OCI-LY1 (cell line): ENCODE measurements around the gene PPP4R3B.

Source experiments
- EZH2 ChIP-seq: fragments of 200-600 bp; sonication (generic), shearing (Covaris generic); IDR thresholded peaks from 2 replicates; pipeline ENCODE4 v1.8.0; 2017; ENCODE audit warnings: borderline replicate concordance, mixed run types, mild to moderate bottlenecking, antibody characterized with exemption, low read length, moderate library complexity, mixed read lengths
- TF ChIP-seq, protein P1 (sequence below): fragments of 200-600 bp; sonication (generic), shearing (Covaris generic); IDR thresholded peaks from 2 replicates; pipeline ENCODE4 v1.5.1; 2017; ENCODE audit warnings: mild to moderate bottlenecking, antibody characterized with exemption, low read length, moderate library complexity, mixed read lengths

DNA sequence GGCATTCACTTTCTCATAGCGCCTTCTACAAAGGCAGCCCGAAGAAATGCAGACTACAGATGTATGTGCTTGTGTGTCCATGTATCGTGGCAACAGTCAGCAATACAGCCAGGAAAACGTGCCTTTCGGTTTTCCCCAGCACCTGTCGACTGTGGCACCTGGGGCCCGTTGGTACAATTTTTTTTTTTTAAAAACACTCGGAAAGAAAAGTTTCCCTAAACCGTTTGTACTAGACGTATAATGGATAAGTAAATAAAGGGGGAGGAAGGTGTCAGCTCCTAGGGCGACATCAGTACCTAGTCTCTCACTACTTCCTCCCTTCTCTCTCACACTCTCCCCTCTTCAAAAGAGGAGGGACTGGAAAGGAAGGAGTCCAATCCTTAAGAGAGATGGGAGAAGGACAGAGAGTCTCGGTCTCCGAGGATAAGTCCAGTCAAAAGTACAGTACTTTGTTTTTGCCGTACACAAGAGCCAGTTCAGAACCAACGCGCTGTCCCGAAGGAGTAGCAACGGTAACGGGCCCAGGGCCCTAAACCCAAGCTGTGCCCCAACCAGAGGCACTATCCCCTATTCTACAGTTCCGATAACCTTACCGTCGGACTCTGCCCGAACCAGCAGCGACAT, 759 bp downstream of the PPP4R3B start:
- TF ChIP-seq, protein P1, sequence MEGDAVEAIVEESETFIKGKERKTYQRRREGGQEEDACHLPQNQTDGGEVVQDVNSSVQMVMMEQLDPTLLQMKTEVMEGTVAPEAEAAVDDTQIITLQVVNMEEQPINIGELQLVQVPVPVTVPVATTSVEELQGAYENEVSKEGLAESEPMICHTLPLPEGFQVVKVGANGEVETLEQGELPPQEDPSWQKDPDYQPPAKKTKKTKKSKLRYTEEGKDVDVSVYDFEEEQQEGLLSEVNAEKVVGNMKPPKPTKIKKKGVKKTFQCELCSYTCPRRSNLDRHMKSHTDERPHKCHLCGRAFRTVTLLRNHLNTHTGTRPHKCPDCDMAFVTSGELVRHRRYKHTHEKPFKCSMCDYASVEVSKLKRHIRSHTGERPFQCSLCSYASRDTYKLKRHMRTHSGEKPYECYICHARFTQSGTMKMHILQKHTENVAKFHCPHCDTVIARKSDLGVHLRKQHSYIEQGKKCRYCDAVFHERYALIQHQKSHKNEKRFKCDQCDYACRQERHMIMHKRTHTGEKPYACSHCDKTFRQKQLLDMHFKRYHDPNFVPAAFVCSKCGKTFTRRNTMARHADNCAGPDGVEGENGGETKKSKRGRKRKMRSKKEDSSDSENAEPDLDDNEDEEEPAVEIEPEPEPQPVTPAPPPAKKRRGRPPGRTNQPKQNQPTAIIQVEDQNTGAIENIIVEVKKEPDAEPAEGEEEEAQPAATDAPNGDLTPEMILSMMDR, result no peak
- no peak for TF ChIP-seq EZH2
